GM21381 (cell line): Measurements from ENCODE around the gene ATRX.
"Not testable (repeated sequence)": the region's sequence is repeated elsewhere in the genome, so short reads cannot be mapped to it uniquely, and the experiment has no call there.

Source experiments
- ATAC-seq: cut with Tn5 transposase; IDR thresholded peaks from one replicate; pipeline ENCODE4 v1.9.1; 2021; ENCODE audit warnings: mild to moderate bottlenecking, moderate library complexity; ENCODE audit not compliant: unreplicated experiment

The ATRX gene

GRCh38 chrX:77500164-77500563 lies 285.9 kb downstream of the ATRX start:
- not testable (repeated sequence) for ATAC-seq

DNA sequence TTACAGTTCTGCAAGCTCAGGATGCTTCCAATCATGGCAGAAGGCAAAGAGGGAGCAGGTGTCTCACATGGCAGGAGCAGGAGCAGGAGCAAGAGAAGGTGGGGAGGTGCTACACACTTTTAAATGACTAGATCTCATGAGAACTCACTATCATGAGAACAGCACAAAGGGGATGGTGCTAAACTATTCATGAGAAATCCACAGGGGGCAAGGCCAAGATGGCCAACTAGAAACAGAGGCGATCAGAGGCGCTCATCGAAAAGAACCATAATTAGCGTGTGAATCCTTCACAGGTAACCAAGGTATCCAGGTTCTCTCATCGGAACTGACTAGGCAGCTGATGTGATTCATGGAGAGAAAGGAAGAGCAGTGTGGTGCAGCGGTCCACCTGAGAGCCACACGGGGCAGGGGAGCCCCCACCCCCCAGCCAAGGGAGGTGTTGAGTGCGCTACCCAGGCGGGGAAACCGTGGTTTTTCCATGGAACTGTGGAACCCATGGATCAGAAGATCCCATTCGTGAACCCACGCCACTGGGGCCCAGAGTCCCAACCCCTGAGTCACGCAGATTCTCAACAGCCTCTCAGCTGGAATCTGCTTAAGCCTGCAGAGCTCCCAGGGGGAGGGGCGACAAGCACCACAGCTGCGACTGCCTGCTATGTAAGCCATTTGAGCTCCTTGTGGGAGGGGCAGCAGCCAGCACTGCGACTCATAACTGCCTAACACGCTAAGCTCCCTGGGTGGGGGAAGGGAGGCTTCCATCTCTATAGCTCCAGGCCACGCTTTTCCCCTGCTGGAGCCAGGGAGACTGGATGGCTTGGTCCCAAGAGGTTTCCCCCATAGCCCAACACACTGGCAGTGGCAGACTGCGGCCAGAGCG lies 292.1 kb downstream of the ATRX start:
- no peak for ATAC-seq

DNA sequence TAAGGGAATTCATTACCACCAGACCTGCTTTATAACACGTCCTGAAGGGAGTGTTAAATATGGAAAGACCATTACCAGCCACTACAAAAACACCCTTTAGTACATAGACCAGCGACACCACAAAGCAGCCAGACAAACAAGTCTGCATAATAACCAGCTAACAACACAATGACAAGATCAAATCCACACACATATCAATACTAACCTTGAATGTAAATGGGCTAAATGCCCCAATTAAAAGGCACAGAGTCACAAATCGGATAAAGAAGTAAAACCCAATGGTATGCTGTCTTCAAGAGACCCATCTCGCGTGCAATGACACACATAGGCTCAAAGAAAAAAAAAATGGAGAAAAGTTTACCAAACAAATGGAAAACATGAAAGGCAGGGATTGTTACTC lies 302.0 kb downstream of the ATRX start:
- ATAC-seq = no peak

- no peak for ATAC-seq
Observed at GRCh38 chrX:77455437-77455836, 330.6 kb downstream of the ATRX start.
